Activated T-cell treated with anti-CD3 and anti-CD28 coated beads, Interleukin-2, amount 50 U/mL, for 72 hours (primary cell): ENCODE measurements around the gene SEMA6A. TPM values are rescaled to one million over a fixed set of nuclear protein-coding genes. Genes with fewer than 3 reads are reported as not detected.

Experiments used
- ATAC-seq, 2 donors: fragments of 150-1000 bp; cut with Tn5 transposase; replicated peaks in 1 of 2; 2 replicates each; pipeline ENCODE4 v1.10.0; 2021; ENCODE audit warnings: moderate library complexity in 2 of 2, mild to moderate bottlenecking in 1 of 2
- DNase-seq, 2 donors: peaks; one replicate each; pipeline ENCODE4 v3.0.0; 2021 to 2022; ENCODE audit warnings: mixed read lengths in 1 of 2
- H3K27ac Mint-ChIP-seq: one replicate; pipeline ENCODE4 v1.8.0; 2022; ENCODE audit warnings: mild to moderate bottlenecking, moderate library complexity, mixed read lengths
- H3K27me3 Mint-ChIP-seq: one replicate; pipeline ENCODE4 v1.8.0; 2022; ENCODE audit warnings: low read depth, mixed read lengths
- H3K36me3 Mint-ChIP-seq, 2 donors: one replicate each; pipeline ENCODE4 v1.8.0; 2022; ENCODE audit warnings: mixed read lengths in 2 of 2, mild to moderate bottlenecking in 1 of 2; ENCODE audit not compliant: insufficient read depth in 2 of 2
- H3K4me1 Mint-ChIP-seq: one replicate; pipeline ENCODE4 v1.8.0; 2022; ENCODE audit warnings: low read depth, mixed read lengths
- H3K4me3 Mint-ChIP-seq, 2 donors: one replicate each; pipeline ENCODE4 v1.8.0; 2022; ENCODE audit warnings: mild to moderate bottlenecking in 2 of 2, mixed read lengths in 2 of 2, moderate library complexity in 2 of 2
- H3K9me3 Mint-ChIP-seq, 2 donors: one replicate each; pipeline ENCODE4 v1.8.0; 2022; ENCODE audit warnings: mixed read lengths in 2 of 2
- total RNA-seq, 2 donors: library from RNA; stranded (reverse); gene quantifications; one replicate each; pipeline ENCODE4 v1.2.3, GENCODE V29; 2022

The SEMA6A gene
- total RNA-seq, 2 donors from 2014 or later: 0.23 to 0.50 TPM

- DNase-seq (no peak), ATAC-seq (no peak)
- Mint-ChIP-seq H3K27ac (no peak overlapping the region), H3K36me3 (no peaks in the 10 kb centered on the region), H3K9me3 (no peaks in the 10 kb centered on the region), H3K4me1 (no peaks in the 10 kb centered on the region), H3K27me3 (no peaks in the 10 kb centered on the region), H3K4me3 (no peak overlapping the region)
Observed at GRCh38 chr5:116484645-116485044, 90.0 kb downstream of the SEMA6A start.

GRCh38 chr5:116482394-116482793, 92.2 kb downstream of the SEMA6A start:
- peaks cover 0 to 6% of the 10 kb centered on the region in 2 donors for H3K36me3 Mint-ChIP-seq
- no peaks in the 10 kb centered on the region for H3K27me3 Mint-ChIP-seq
- no peak overlapping the region for H3K27ac Mint-ChIP-seq
- no peak overlapping the region for H3K4me3 Mint-ChIP-seq
- DNase-seq: no peak
- H3K9me3 Mint-ChIP-seq: peaks cover 3% of the 10 kb centered on the region in 2 donors
- no peak for ATAC-seq
- H3K4me1 Mint-ChIP-seq: no peaks in the 10 kb centered on the region

GRCh38 chr5:116480894-116481510, 93.6 kb downstream of the SEMA6A start:
- Mint-ChIP-seq H3K9me3 (peaks cover 6 to 9% of the 10 kb centered on the region in 2 donors), H3K4me3 (no peak overlapping the region), H3K36me3 (peaks cover 5 to 11% of the 10 kb centered on the region in 2 donors), H3K27me3 (no peaks in the 10 kb centered on the region), H3K4me1 (no peaks in the 10 kb centered on the region), H3K27ac (no peak overlapping the region)
- ATAC-seq: no peak
- DNase-seq: no peak

GRCh38 chr5:116479776-116480675, 94.6 kb downstream of the SEMA6A start:
- Mint-ChIP-seq H3K4me3 (no peak overlapping the region), H3K4me1 (no peaks in the 10 kb centered on the region), H3K36me3 (peaks cover 8 to 14% of the 10 kb centered on the region in 2 donors), H3K9me3 (peaks cover 9 to 12% of the 10 kb centered on the region in 2 donors), H3K27ac (no peak overlapping the region), H3K27me3 (no peaks in the 10 kb centered on the region)
- DNase-seq: no peak
- no peak for ATAC-seq

GRCh38 chr5:116478491-116478890, 96.1 kb downstream of the SEMA6A start:
- no peaks in the 10 kb centered on the region for H3K4me1 Mint-ChIP-seq
- no peak overlapping the region for H3K4me3 Mint-ChIP-seq
- no peaks in the 10 kb centered on the region for H3K27me3 Mint-ChIP-seq
- peaks cover 8 to 14% of the 10 kb centered on the region in 2 donors for H3K36me3 Mint-ChIP-seq
- H3K27ac Mint-ChIP-seq: no peak overlapping the region
- no peak for ATAC-seq
- H3K9me3 Mint-ChIP-seq: peaks cover 9 to 12% of the 10 kb centered on the region in 2 donors
- DNase-seq: no peak

- Mint-ChIP-seq H3K27me3 (no peaks in the 10 kb centered on the region), H3K4me1 (no peaks in the 10 kb centered on the region), H3K9me3 (peaks cover 9 to 12% of the 10 kb centered on the region in 2 donors), H3K27ac (no peak overlapping the region), H3K4me3 (no peak overlapping the region), H3K36me3 (peaks cover 8 to 14% of the 10 kb centered on the region in 2 donors)
- DNase-seq (no peak), ATAC-seq (no peak)
Observed at GRCh38 chr5:116476897-116477537, 97.6 kb downstream of the SEMA6A start.

GRCh38 chr5:116475338-116475737, 99.3 kb downstream of the SEMA6A start:
- Mint-ChIP-seq H3K9me3 (peaks cover 9 to 12% of the 10 kb centered on the region in 2 donors), H3K4me1 (no peaks in the 10 kb centered on the region), H3K4me3 (no peak overlapping the region), H3K36me3 (peaks cover 8 to 14% of the 10 kb centered on the region in 2 donors), H3K27ac (no peak overlapping the region), H3K27me3 (no peaks in the 10 kb centered on the region)
- DNase-seq (no peak), ATAC-seq (no peak)

GRCh38 chr5:116473706-116474105, 100.9 kb downstream of the SEMA6A start:
- H3K4me1 Mint-ChIP-seq: no peaks in the 10 kb centered on the region
- peaks cover 9 to 12% of the 10 kb centered on the region in 2 donors for H3K9me3 Mint-ChIP-seq
- H3K4me3 Mint-ChIP-seq: no peak overlapping the region
- H3K27ac Mint-ChIP-seq: no peak overlapping the region
- H3K36me3 Mint-ChIP-seq: peaks cover 8 to 14% of the 10 kb centered on the region in 2 donors
- no peaks in the 10 kb centered on the region for H3K27me3 Mint-ChIP-seq
- no peak for ATAC-seq
- DNase-seq: no peak

- H3K9me3 Mint-ChIP-seq: peaks cover 6 to 8% of the 10 kb centered on the region in 2 donors
- ATAC-seq: no peak
- no peak overlapping the region for H3K27ac Mint-ChIP-seq
- no peak overlapping the region for H3K4me3 Mint-ChIP-seq
- no peaks in the 10 kb centered on the region for H3K27me3 Mint-ChIP-seq
- H3K4me1 Mint-ChIP-seq: no peaks in the 10 kb centered on the region
- no peak for DNase-seq
- H3K36me3 Mint-ChIP-seq: peaks cover 10% of the 10 kb centered on the region in 2 donors
Observed at GRCh38 chr5:116472274-116472673, 102.3 kb downstream of the SEMA6A start.

- Mint-ChIP-seq H3K36me3 (peaks cover 2% of the 10 kb centered on the region in 2 donors), H3K4me3 (no peak overlapping the region), H3K4me1 (no peaks in the 10 kb centered on the region), H3K27ac (no peak overlapping the region), H3K9me3 (no peaks in the 10 kb centered on the region), H3K27me3 (no peaks in the 10 kb centered on the region)
- ATAC-seq (no peak), DNase-seq (no peak)
Observed at GRCh38 chr5:116469631-116470030, 105.0 kb downstream of the SEMA6A start.

GRCh38 chr5:116468583-116468982, 106.0 kb downstream of the SEMA6A start:
- no peaks in the 10 kb centered on the region for H3K9me3 Mint-ChIP-seq
- no peak overlapping the region for H3K4me3 Mint-ChIP-seq
- DNase-seq: no peak
- H3K27me3 Mint-ChIP-seq: no peaks in the 10 kb centered on the region
- peaks cover 2 to 4% of the 10 kb centered on the region in 2 donors for H3K36me3 Mint-ChIP-seq
- ATAC-seq: no peak
- no peak overlapping the region for H3K27ac Mint-ChIP-seq
- no peaks in the 10 kb centered on the region for H3K4me1 Mint-ChIP-seq

GRCh38 chr5:116467465-116467843, 107.2 kb downstream of the SEMA6A start:
- H3K9me3 Mint-ChIP-seq: no peaks in the 10 kb centered on the region
- H3K36me3 Mint-ChIP-seq: peaks cover 2 to 4% of the 10 kb centered on the region in 2 donors
- ATAC-seq: no peak
- H3K4me1 Mint-ChIP-seq: no peaks in the 10 kb centered on the region
- H3K27ac Mint-ChIP-seq: no peak overlapping the region
- no peak for DNase-seq
- no peaks in the 10 kb centered on the region for H3K27me3 Mint-ChIP-seq
- H3K4me3 Mint-ChIP-seq: no peak overlapping the region
